Neural cell (in vitro differentiated cells): ENCODE data around the gene TEX2. TPM values are rescaled to one million over a fixed set of nuclear protein-coding genes. Genes with fewer than 3 reads are reported as not detected.

Source experiments
- H2AFZ ChIP-seq: fragments of 200-600, 300-800 bp; sonication (generic), shearing (Covaris generic); 2 replicates; pipeline ENCODE4 v1.6.0; 2014; ENCODE audit warnings: low read depth, mild to moderate bottlenecking, antibody characterized with exemption, low read length, moderate library complexity
- H3F3A ChIP-seq: fragments of 200-600 bp; shearing (Covaris generic); 2 replicates; pipeline ENCODE4 v1.6.1; 2016; ENCODE audit warnings: mild to moderate bottlenecking, moderate library complexity, mixed read lengths, antibody characterized with exemption, low read length; ENCODE audit not compliant: insufficient read depth, poor library complexity, severe bottlenecking
- H3K27ac ChIP-seq: fragments of 200-600, 300-800 bp; sonication (generic), shearing (Covaris generic); 2 replicates; pipeline ENCODE4 v1.5.1; 2014; ENCODE audit warnings: mild to moderate bottlenecking, low read length, moderate library complexity
- H3K27me3 ChIP-seq: fragments of 300-800, 200-600 bp; sonication (generic), shearing (Covaris generic); 2 replicates; pipeline ENCODE4 v1.6.0; 2014; ENCODE audit warnings: mild to moderate bottlenecking, low read depth, low read length, moderate library complexity; ENCODE audit not compliant: insufficient read depth
- H3K36me3 ChIP-seq: fragments of 300-800, 200-600 bp; sonication (generic), shearing (Covaris generic); 2 replicates; pipeline ENCODE4 v1.5.1; 2014; ENCODE audit warnings: mild to moderate bottlenecking, antibody characterized with exemption, low read length, moderate library complexity; ENCODE audit not compliant: insufficient read depth
- H3K4me2 ChIP-seq: fragments of 300-800, 200-600 bp; sonication (generic), shearing (Covaris generic); 2 replicates; pipeline ENCODE4 v1.6.0; 2014; ENCODE audit warnings: mild to moderate bottlenecking, low read length
- H3K4me3 ChIP-seq: fragments of 300-800, 200-600 bp; sonication (generic), shearing (Covaris generic); 2 replicates; pipeline ENCODE4 v1.5.1; 2014; ENCODE audit warnings: mild to moderate bottlenecking, low read length, moderate library complexity
- H3K79me2 ChIP-seq: fragments of 200-600 bp; shearing (Covaris generic); replicated peaks from 2 replicates; pipeline ENCODE4 v1.6.0; 2014; ENCODE audit warnings: mild to moderate bottlenecking, low read length, moderate library complexity; ENCODE audit not compliant: insufficient read depth
- H3K9ac ChIP-seq: fragments of 300-800, 200-600 bp; sonication (generic), shearing (Covaris generic); 2 replicates; pipeline ENCODE4 v1.6.1; 2016; ENCODE audit warnings: mild to moderate bottlenecking, low read length, mixed read lengths
- H3K9me2 ChIP-seq: fragments of 200-600 bp; shearing (Covaris generic); 2 replicates; pipeline ENCODE4 v1.6.1; 2016; ENCODE audit warnings: mild to moderate bottlenecking, low read length, mixed read lengths; ENCODE audit not compliant: insufficient read depth
- H3K9me3 ChIP-seq: fragments of 200-600, 300-800 bp; sonication (generic), shearing (Covaris generic); 2 replicates; pipeline ENCODE4 v1.6.1; 2016; ENCODE audit warnings: mild to moderate bottlenecking, mixed run types, low read length, moderate library complexity, mixed read lengths
- H4K20me1 ChIP-seq: fragments of 200-600 bp; shearing (Covaris generic); 2 replicates; pipeline ENCODE4 v1.6.1; 2016; ENCODE audit warnings: mild to moderate bottlenecking, mixed run types; ENCODE audit not compliant: insufficient read depth
- EP300 ChIP-seq: fragments of 450-650 bp; conservative IDR thresholded peaks from 2 replicates; pipeline ENCODE4 v1.6.1; 2014; ENCODE audit warnings: antibody characterized with exemption, mild to moderate bottlenecking, moderate library complexity; ENCODE audit not compliant: poor library complexity, severe bottlenecking
- EZH2 ChIP-seq: fragments of 200-600, 300-800 bp; shearing (Covaris generic), sonication (generic); IDR thresholded peaks from 2 replicates; pipeline ENCODE4 v1.6.1; 2014; ENCODE audit warnings: antibody characterized with exemption, low read length, borderline replicate concordance, mild to moderate bottlenecking; ENCODE audit not compliant: insufficient read depth, poor library complexity, severe bottlenecking
- MXI1 ChIP-seq: fragments of 450-650 bp; conservative IDR thresholded peaks from 2 replicates; pipeline ENCODE4 v1.6.1; 2014; ENCODE audit warnings: antibody characterized with exemption, mild to moderate bottlenecking; ENCODE audit not compliant: poor library complexity, severe bottlenecking
- POLR2AphosphoS5 ChIP-seq: IDR thresholded peaks from 2 replicates; pipeline ENCODE4 v1.6.1; 2012
- RAD21 ChIP-seq: fragments of 450-650 bp; conservative IDR thresholded peaks from 2 replicates; pipeline ENCODE4 v1.6.1; 2014; ENCODE audit warnings: antibody characterized with exemption, mild to moderate bottlenecking, moderate library complexity
- SMC3 ChIP-seq: fragments of 450-650 bp; conservative IDR thresholded peaks from 2 replicates; pipeline ENCODE4 v1.6.1; 2014; ENCODE audit warnings: antibody characterized with exemption, mild to moderate bottlenecking, moderate library complexity; ENCODE audit not compliant: poor library complexity
- TAF1 ChIP-seq: IDR thresholded peaks from 2 replicates; pipeline ENCODE4 v1.6.1; 2012; ENCODE audit warnings: low read depth
- polyA plus RNA-seq: library from polyadenylated mRNA; depleted of rRNA; stranded (reverse); fragments of >200 nt; gene quantifications from 2 replicates; pipeline ENCODE4 v1.2.3, GENCODE V29; 2014
- TF ChIP-seq, protein P1 (sequence below): fragments of 450-650 bp; IDR thresholded peaks from 2 replicates; pipeline ENCODE4 v1.5.1; 2014; ENCODE audit warnings: antibody characterized with exemption, mild to moderate bottlenecking, moderate library complexity; ENCODE audit not compliant: poor library complexity, severe bottlenecking
- TF ChIP-seq, protein P2 (sequence below): IDR thresholded peaks from 2 replicates; pipeline ENCODE4 v1.6.1; 2012; ENCODE audit warnings: borderline replicate concordance

The TEX2 gene
- polyA plus RNA-seq, 1 donor from 2014 or later = 19.7 TPM

DNA sequence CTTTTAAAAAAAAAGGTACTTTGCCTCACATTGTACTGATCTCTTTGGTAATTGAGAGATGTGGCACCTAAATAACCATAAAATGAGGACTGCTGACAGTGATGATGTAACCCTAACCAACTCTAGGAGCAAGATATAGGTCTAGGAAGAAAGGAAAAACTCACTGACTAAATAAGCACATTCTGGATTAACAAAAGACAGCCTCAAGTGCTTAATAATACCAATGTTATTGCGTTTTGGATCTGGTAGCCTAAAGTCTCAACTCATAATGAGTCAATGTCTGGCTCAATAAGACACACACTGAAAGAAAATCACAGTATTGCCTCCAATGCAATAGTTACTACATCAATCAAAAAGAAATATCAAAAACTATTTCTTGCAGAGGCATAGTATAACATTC, 136.1 kb downstream of the TEX2 start:
- H3K4me3 ChIP-seq = no peak overlapping the region
- H4K20me1 ChIP-seq = no peaks in the 10 kb centered on the region
- no peaks in the 10 kb centered on the region for H3K9me3 ChIP-seq
- H3F3A ChIP-seq = no peaks in the 10 kb centered on the region
- TF ChIP-seq, protein P1, sequence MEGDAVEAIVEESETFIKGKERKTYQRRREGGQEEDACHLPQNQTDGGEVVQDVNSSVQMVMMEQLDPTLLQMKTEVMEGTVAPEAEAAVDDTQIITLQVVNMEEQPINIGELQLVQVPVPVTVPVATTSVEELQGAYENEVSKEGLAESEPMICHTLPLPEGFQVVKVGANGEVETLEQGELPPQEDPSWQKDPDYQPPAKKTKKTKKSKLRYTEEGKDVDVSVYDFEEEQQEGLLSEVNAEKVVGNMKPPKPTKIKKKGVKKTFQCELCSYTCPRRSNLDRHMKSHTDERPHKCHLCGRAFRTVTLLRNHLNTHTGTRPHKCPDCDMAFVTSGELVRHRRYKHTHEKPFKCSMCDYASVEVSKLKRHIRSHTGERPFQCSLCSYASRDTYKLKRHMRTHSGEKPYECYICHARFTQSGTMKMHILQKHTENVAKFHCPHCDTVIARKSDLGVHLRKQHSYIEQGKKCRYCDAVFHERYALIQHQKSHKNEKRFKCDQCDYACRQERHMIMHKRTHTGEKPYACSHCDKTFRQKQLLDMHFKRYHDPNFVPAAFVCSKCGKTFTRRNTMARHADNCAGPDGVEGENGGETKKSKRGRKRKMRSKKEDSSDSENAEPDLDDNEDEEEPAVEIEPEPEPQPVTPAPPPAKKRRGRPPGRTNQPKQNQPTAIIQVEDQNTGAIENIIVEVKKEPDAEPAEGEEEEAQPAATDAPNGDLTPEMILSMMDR = no peak
- no peak for TF ChIP-seq TAF1
- TF ChIP-seq SMC3 = no peak
- no peak for TF ChIP-seq RAD21
- TF ChIP-seq EZH2 = no peak
- TF ChIP-seq MXI1 = no peak
- TF ChIP-seq POLR2AphosphoS5 = no peak
- TF ChIP-seq, protein P2, sequence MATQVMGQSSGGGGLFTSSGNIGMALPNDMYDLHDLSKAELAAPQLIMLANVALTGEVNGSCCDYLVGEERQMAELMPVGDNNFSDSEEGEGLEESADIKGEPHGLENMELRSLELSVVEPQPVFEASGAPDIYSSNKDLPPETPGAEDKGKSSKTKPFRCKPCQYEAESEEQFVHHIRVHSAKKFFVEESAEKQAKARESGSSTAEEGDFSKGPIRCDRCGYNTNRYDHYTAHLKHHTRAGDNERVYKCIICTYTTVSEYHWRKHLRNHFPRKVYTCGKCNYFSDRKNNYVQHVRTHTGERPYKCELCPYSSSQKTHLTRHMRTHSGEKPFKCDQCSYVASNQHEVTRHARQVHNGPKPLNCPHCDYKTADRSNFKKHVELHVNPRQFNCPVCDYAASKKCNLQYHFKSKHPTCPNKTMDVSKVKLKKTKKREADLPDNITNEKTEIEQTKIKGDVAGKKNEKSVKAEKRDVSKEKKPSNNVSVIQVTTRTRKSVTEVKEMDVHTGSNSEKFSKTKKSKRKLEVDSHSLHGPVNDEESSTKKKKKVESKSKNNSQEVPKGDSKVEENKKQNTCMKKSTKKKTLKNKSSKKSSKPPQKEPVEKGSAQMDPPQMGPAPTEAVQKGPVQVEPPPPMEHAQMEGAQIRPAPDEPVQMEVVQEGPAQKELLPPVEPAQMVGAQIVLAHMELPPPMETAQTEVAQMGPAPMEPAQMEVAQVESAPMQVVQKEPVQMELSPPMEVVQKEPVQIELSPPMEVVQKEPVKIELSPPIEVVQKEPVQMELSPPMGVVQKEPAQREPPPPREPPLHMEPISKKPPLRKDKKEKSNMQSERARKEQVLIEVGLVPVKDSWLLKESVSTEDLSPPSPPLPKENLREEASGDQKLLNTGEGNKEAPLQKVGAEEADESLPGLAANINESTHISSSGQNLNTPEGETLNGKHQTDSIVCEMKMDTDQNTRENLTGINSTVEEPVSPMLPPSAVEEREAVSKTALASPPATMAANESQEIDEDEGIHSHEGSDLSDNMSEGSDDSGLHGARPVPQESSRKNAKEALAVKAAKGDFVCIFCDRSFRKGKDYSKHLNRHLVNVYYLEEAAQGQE = no peak
- no peak for TF ChIP-seq EP300
- H3K36me3 ChIP-seq = no peaks in the 10 kb centered on the region
- H3K9me2 ChIP-seq = no peaks in the 10 kb centered on the region
- no peak overlapping the region for H3K4me2 ChIP-seq
- no peak overlapping the region for H2AFZ ChIP-seq
- H3K9ac ChIP-seq = no peak overlapping the region
- H3K27ac ChIP-seq = no peak overlapping the region
- no peaks in the 10 kb centered on the region for H3K79me2 ChIP-seq
- H3K27me3 ChIP-seq = no peaks in the 10 kb centered on the region

GRCh38 chr17:64125937-64126336, 137.1 kb downstream of the TEX2 start:
- H3K9me2 ChIP-seq = no peaks in the 10 kb centered on the region
- H3K27ac ChIP-seq = no peak overlapping the region
- H2AFZ ChIP-seq = no peak overlapping the region
- H4K20me1 ChIP-seq = no peaks in the 10 kb centered on the region
- H3K4me2 ChIP-seq = no peak overlapping the region
- H3K36me3 ChIP-seq = no peaks in the 10 kb centered on the region
- no peaks in the 10 kb centered on the region for H3K27me3 ChIP-seq
- H3K4me3 ChIP-seq = no peak overlapping the region
- no peaks in the 10 kb centered on the region for H3K79me2 ChIP-seq
- no peaks in the 10 kb centered on the region for H3K9me3 ChIP-seq
- H3K9ac ChIP-seq = no peak overlapping the region
- H3F3A ChIP-seq = no peaks in the 10 kb centered on the region
- TF ChIP-seq MXI1 (no peak), POLR2AphosphoS5 (no peak), SMC3 (no peak), EP300 (no peak), RAD21 (no peak), TAF1 (no peak), EZH2 (no peak)
- TF ChIP-seq, protein P1 = no peak
- TF ChIP-seq, protein P2 = no peak
